NB4 (cell line): ENCODE measurements around the gene KCNQ1.
A peak's percentile ranks its signal among the peaks of the same experiment; 100 is the strongest.

ENCODE experiments used
- DNase-seq: peaks from one replicate; pipeline ENCODE4 v3.0.0; 2010; ENCODE audit warnings: low read depth
- H3K4me3 ChIP-seq: one replicate; pipeline ENCODE4 v1.5.1; 2011; ENCODE audit warnings: mild to moderate bottlenecking, low read depth, low read length, moderate library complexity
- MYC ChIP-seq: IDR thresholded peaks from 2 replicates; pipeline ENCODE4 v1.6.1; 2011; ENCODE audit warnings: low read depth, low read length
- POLR2A ChIP-seq: IDR thresholded peaks from 2 replicates; pipeline ENCODE4 v1.6.1; 2011; ENCODE audit warnings: mild to moderate bottlenecking; ENCODE audit not compliant: insufficient read length; ENCODE audit errors: extremely low read depth
- TF ChIP-seq, protein P1 (sequence below): IDR thresholded peaks from 2 replicates; pipeline ENCODE4 v1.6.1; 2011; ENCODE audit warnings: low read depth, low read length
- TF ChIP-seq, protein P2 (sequence below): IDR thresholded peaks from one replicate; pipeline ENCODE4 v1.5.1; 2012; ENCODE audit warnings: low read depth, low read length

The KCNQ1 gene

DNA sequence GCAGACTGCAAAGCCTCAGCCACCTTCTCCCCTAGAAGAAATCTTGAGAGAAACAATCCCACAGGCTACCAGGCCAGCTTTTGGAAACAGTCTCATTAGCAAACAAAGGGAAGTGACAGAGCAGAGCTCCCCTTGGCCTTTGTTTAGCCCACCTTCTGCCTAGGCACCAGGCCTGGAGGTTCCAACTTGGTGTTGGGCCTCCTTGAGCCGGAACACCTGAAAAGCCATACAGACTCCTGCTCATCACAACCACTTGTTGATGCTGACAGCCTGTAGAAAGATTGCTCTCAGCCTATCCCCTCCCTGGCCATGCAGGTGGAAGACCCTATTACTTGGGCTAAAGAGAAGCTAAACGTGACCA, 228.4 kb downstream of the KCNQ1 start:
- H3K4me3 ChIP-seq: no peak overlapping the region
- TF ChIP-seq POLR2A: no peak
- no peak for TF ChIP-seq MYC
- TF ChIP-seq, protein P1, sequence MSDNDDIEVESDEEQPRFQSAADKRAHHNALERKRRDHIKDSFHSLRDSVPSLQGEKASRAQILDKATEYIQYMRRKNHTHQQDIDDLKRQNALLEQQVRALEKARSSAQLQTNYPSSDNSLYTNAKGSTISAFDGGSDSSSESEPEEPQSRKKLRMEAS: no peak
- TF ChIP-seq, protein P2, sequence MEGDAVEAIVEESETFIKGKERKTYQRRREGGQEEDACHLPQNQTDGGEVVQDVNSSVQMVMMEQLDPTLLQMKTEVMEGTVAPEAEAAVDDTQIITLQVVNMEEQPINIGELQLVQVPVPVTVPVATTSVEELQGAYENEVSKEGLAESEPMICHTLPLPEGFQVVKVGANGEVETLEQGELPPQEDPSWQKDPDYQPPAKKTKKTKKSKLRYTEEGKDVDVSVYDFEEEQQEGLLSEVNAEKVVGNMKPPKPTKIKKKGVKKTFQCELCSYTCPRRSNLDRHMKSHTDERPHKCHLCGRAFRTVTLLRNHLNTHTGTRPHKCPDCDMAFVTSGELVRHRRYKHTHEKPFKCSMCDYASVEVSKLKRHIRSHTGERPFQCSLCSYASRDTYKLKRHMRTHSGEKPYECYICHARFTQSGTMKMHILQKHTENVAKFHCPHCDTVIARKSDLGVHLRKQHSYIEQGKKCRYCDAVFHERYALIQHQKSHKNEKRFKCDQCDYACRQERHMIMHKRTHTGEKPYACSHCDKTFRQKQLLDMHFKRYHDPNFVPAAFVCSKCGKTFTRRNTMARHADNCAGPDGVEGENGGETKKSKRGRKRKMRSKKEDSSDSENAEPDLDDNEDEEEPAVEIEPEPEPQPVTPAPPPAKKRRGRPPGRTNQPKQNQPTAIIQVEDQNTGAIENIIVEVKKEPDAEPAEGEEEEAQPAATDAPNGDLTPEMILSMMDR: no peak
- DNase-seq: no peak

DNA sequence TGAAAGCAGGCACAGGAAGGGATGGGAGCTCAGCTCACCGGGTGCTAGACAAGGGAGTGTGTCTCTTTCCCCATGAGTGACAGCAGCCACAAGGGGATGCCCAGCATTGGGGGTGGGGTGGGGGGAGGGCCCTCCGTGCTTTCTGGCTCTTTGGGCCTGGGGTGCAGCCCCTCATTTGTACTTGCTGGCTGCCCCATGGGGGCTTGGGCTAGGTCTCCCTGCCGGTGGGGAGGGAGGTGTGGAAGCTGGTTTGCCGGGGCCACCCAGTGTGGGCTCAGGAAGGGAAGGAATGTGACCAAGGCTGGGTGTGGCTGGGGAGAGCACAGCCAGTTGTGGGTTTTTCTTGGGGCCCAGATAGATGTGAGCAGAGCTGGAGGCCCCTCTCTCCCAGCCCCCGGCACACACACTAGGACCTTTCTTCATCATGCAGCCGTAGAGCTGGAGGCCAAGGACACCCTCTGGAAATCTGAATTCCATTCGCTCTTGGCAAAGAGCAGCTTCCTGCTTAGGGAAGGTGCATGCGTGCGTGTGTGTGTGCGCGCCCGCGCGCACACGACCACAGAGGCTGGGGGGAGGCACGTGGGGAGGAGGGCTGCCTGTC, 229.2 kb downstream of the KCNQ1 start:
- H3K4me3 ChIP-seq: no peak overlapping the region
- TF ChIP-seq POLR2A (no peak), MYC (no peak)
- TF ChIP-seq, protein P1: no peak
- DNase-seq: no peak

DNA sequence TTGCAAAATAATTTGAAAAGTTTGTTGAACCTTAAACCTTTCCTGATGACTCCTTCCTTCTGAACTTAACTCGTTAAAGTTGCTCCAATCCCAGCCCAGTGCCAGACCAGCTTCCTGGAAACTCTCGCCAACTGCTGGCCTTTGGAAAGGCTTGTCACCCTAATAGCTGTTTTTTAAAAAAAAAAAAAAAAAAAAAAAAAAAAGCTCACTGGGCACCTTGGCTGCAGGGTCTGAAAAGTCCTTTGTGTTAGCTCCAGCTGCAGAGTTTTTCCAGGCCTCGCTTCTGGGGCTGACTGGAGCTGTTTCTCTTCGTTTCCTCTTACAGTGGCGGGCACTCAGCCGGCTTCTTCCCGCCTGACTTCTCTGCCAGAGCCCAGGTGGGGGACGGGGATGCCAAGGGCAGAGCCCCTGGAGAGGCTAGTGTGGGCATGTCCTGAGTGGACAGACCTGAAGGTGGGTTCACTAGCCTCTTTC, 229.9 kb downstream of the KCNQ1 start:
- H3K4me3 ChIP-seq: no peak overlapping the region
- no peak for DNase-seq
- TF ChIP-seq, protein P1: no peak
- TF ChIP-seq POLR2A: no peak

DNA sequence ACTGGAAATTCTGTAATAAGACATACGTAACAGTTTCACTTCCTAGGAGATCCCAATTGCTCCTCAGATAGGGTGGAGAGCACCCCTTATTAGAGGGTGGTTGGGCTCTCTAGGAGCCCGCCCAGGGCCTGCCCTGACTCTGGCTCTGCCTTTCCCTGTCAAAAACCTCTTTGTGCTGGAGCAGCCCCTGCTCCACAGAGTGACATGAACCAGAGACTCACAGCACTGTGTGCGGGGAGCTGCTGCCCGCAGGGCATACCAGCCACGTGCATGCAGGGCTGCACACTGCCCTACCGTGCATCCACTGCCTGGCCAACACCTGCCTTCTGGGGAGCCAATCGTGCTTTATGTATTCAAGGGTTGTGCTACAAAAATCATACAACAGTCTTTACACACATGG, 230.7 kb downstream of the KCNQ1 start:
- H3K4me3 ChIP-seq: no peak overlapping the region
- no peak for TF ChIP-seq POLR2A
- TF ChIP-seq MYC: no peak
- TF ChIP-seq, protein P1: no peak
- TF ChIP-seq, protein P2: no peak

DNA sequence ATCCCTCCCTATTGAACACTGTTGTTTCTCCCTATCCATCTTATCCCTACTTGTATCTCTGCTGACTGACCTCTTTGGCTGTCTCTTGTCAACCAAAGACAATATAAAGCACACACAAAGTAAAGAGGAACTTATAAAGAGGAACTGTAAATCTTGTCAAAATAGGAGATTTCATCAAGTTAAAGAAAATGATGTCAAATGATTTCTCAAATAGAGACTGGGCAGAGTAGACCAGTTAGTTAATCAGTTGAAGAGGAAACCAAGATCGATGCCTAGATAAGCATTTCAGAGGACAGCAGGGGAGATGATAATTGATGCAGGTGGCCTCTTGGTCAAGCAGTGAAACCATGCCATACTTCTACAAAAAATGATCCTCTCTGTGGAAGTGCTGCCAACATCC, 232.3 kb downstream of the KCNQ1 start:
- peak; percentile 58 for DNase-seq
- no peak overlapping the region for H3K4me3 ChIP-seq
- TF ChIP-seq, protein P2: no peak
- TF ChIP-seq, protein P1: no peak
- TF ChIP-seq POLR2A (no peak), MYC (no peak)

More for the DNA sequence above, 230.7 kb downstream of the KCNQ1 start:
- no peak for DNase-seq

DNA sequence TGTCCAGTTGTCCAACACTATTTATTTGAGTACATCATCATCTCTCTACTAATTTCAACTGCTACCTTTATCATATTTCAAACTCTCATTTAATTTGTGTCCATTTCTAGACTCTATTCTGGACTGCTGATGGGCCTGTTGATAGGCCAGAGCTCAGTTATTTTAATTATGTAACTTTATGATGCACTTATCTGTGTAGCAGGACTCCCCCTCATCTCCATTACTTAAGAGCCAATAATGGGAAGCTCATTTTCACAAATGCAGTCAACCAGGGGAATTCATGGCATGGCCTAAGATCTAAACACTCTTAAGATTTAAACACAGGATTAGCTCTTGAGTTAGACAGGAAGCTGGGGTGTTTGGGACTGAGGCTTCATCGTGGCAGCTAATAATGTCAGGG, 233.6 kb downstream of the KCNQ1 start:
- DNase-seq: no peak
- TF ChIP-seq POLR2A (no peak), MYC (no peak)
- TF ChIP-seq, protein P2: no peak
- TF ChIP-seq, protein P1: no peak
- no peak overlapping the region for H3K4me3 ChIP-seq
